ENCODE measurements around the gene E2F7.

Gene E2F7

DNA sequence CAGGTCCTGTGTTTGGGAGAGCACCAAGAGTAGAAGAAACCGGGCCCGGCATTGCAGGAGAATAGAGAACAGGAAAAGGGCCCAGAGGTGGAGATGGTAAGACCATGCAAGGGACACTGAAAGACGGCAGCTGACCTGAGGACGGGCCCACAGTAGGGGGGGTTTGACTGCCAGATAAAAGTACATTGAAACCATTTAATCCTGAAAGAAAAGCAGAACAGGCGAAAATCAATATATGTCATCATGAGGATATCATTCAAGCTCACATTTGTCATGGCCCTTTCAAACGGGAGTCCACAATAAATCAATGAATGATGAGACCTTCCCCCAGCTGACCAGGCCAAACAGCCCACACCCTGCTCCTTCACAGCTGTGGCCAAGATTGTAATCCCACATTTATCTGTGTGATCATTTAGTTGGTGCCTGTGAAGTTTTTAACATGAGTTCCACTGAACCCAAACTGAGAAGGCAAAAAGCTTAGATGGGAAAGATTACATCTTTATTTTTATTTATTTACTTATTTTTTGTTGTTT, 39.5 kb downstream of the E2F7 start:
- Mint-ChIP-seq H3K27me3 (ENCODE audit: low read depth, poor library complexity) (no peaks in the 10 kb centered on the region), H3K4me1 (no peaks in the 10 kb centered on the region), H3K9me3 (no peaks in the 10 kb centered on the region), H3K36me3 (ENCODE audit: low read depth) (peaks cover 47% of the 10 kb centered on the region), H3K27ac (peak overlapping the region; percentile 75), H3K4me3 (no peak overlapping the region)
- no peak for DNase-seq
- no peak for TF ChIP-seq CTCF (IDR thresholded peaks at IDR 0.05)

DNA sequence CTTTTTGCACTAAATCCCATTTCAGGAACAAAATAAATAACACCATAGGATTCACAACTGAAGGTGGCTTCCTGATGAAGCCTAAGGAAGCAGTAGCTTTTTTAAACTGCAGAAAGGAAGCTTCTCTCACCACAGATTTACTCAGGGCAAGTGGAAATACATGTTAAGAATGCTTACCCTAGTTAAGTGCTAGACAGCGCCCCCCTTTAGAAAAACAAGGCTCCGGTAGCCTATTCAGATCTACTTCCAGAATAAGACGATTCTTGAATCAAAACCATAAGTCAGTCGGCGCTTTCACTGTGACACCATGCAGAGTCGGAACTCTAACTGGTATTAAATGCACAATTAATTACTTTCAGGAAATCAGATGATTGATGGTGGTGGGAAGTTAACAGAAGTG, 41.9 kb downstream of the E2F7 start:
- no peak overlapping the region for H3K4me3 Mint-ChIP-seq
- H3K27ac Mint-ChIP-seq, result peak overlapping the region; percentile 62
- H3K36me3 Mint-ChIP-seq (ENCODE audit: low read depth), result peaks cover 50% of the 10 kb centered on the region
- H3K4me1 Mint-ChIP-seq, result no peaks in the 10 kb centered on the region
- no peaks in the 10 kb centered on the region for H3K27me3 Mint-ChIP-seq (ENCODE audit: low read depth, poor library complexity)
- no peaks in the 10 kb centered on the region for H3K9me3 Mint-ChIP-seq
- DNase-seq, result no peak
- TF ChIP-seq CTCF (IDR thresholded peaks at IDR 0.05), result no peak

- DNase-seq, result no peak
- peak overlapping the region; percentile 8 for H3K27ac Mint-ChIP-seq
- peaks cover 2% of the 10 kb centered on the region for H3K27me3 Mint-ChIP-seq (ENCODE audit: low read depth, poor library complexity)
- peaks cover 60% of the 10 kb centered on the region for H3K36me3 Mint-ChIP-seq (ENCODE audit: low read depth)
- no peak overlapping the region for H3K4me3 Mint-ChIP-seq
- no peak for TF ChIP-seq CTCF (IDR thresholded peaks at IDR 0.05)
- H3K9me3 Mint-ChIP-seq, result no peaks in the 10 kb centered on the region
- H3K4me1 Mint-ChIP-seq, result no peaks in the 10 kb centered on the region
Observed at GRCh38 chr12:77019920-77020319, 45.4 kb downstream of the E2F7 start.

- Mint-ChIP-seq H3K9me3 (no peaks in the 10 kb centered on the region), H3K4me3 (no peak overlapping the region), H3K27ac (no peak overlapping the region), H3K36me3 (ENCODE audit: low read depth) (peaks cover 41% of the 10 kb centered on the region), H3K4me1 (no peaks in the 10 kb centered on the region), H3K27me3 (ENCODE audit: low read depth, poor library complexity) (peaks cover 8% of the 10 kb centered on the region)
- DNase-seq, result no peak
- TF ChIP-seq CTCF (IDR thresholded peaks at IDR 0.05), result no peak
Observed at GRCh38 chr12:77016606-77017005, 48.8 kb downstream of the E2F7 start.

- H3K27me3 Mint-ChIP-seq (ENCODE audit: low read depth, poor library complexity), result peaks cover 8% of the 10 kb centered on the region
- H3K27ac Mint-ChIP-seq, result no peak overlapping the region
- peaks cover 7% of the 10 kb centered on the region for H3K4me1 Mint-ChIP-seq
- TF ChIP-seq CTCF (IDR thresholded peaks at IDR 0.05), result no peak
- H3K4me3 Mint-ChIP-seq, result no peak overlapping the region
- peaks cover 20% of the 10 kb centered on the region for H3K36me3 Mint-ChIP-seq (ENCODE audit: low read depth)
- DNase-seq, result no peak
- no peaks in the 10 kb centered on the region for H3K9me3 Mint-ChIP-seq
Observed at GRCh38 chr12:77013091-77013490, 52.3 kb downstream of the E2F7 start.

Measured in nephron progenitor cell (in vitro differentiated cells).